ENCODE data around the gene USH2A. TPM values are rescaled to one million over a fixed set of nuclear protein-coding genes. Genes with fewer than 3 reads are reported as not detected.

Gene USH2A
- total RNA-seq, 3 donors from 2014 or later = 0.03 to 0.17 TPM; not detected in 1

DNA sequence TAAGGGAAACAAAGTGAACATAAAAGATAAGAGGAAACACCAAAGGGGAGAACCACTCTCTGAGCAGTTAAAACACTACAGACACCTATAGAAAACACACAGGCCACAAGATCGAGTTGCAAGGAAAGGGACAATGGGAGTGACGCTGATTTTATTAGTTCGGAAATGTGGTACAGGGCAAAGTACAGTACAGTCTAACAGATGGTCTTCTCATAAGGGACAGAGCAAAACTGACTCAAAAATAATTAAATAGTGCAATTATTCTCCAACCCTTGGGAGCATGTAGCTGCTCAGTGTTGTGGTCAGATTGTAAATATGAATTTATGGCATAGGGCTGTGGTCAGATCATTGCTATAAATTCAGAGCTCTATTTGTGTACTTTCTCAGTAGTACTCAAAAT is 352.0 kb downstream of the USH2A start:
- intact Hi-C loops (cut with DNase I, micrococcal nuclease) = no loop called here
- Histone ChIP-seq H3K36me3 (ENCODE audit: low read depth) (no peaks in the 10 kb centered on the region), H3K4me3 (no peak overlapping the region), H3K4me1 (ENCODE audit: low read depth) (no peaks in the 10 kb centered on the region), H3K9me3 (no peaks in the 10 kb centered on the region)
- peak; percentile 67 for ATAC-seq
- TF ChIP-seq, protein P1, sequence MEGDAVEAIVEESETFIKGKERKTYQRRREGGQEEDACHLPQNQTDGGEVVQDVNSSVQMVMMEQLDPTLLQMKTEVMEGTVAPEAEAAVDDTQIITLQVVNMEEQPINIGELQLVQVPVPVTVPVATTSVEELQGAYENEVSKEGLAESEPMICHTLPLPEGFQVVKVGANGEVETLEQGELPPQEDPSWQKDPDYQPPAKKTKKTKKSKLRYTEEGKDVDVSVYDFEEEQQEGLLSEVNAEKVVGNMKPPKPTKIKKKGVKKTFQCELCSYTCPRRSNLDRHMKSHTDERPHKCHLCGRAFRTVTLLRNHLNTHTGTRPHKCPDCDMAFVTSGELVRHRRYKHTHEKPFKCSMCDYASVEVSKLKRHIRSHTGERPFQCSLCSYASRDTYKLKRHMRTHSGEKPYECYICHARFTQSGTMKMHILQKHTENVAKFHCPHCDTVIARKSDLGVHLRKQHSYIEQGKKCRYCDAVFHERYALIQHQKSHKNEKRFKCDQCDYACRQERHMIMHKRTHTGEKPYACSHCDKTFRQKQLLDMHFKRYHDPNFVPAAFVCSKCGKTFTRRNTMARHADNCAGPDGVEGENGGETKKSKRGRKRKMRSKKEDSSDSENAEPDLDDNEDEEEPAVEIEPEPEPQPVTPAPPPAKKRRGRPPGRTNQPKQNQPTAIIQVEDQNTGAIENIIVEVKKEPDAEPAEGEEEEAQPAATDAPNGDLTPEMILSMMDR (IDR thresholded peaks at IDR 0.05) = no peak
- DNase-seq = no peak

DNA sequence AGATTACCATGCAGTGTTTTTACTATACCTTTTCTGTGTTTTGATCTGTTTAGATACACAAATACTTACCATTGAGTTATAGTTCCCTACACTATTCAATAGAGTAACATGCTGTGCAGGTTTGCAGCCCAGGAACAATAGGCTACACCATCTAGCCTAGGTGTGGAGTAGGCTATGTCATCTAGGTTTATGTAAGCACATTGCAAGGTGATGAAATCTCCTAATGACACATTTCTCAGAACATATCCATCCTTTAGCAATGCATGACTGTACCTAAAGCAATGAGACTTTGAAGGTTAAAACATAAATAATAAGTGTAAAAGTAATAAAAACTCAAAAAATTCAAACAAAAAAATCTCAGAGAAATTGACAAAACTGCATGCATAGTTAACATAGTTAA is 358.6 kb downstream of the USH2A start:
- intact Hi-C loops (cut with DNase I, micrococcal nuclease) = no loop called here
- H3K9me3 ChIP-seq = no peaks in the 10 kb centered on the region
- H3K4me1 ChIP-seq (ENCODE audit: low read depth) = no peaks in the 10 kb centered on the region
- TF ChIP-seq, protein P1 (IDR thresholded peaks at IDR 0.05) = no peak
- no peaks in the 10 kb centered on the region for H3K36me3 ChIP-seq (ENCODE audit: low read depth)
- no peak for ATAC-seq
- H3K4me3 ChIP-seq = no peak overlapping the region
- DNase-seq = no peak

DNA sequence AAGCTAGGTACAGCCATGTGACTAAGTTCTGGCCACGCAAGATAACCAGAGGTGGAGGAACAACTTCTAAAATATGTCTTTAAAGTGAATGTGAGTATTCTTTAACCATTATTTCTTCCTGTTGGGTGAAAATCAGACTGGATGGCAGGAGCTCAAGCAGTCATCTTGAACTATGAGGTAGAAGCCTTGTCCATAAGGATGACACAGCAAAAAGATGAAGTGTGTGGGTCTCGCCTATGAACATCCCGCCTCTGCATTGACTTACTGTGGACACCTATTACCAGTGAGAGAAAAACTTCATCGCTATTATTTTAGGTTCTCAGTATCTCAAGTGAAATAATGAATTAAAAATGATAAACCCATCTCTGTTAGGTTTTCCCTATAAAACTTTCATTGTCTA is 365.3 kb downstream of the USH2A start:
- Histone ChIP-seq H3K9me3 (no peaks in the 10 kb centered on the region), H3K4me1 (ENCODE audit: low read depth) (no peaks in the 10 kb centered on the region), H3K4me3 (no peak overlapping the region), H3K36me3 (ENCODE audit: low read depth) (no peaks in the 10 kb centered on the region)
- no peak for DNase-seq
- ATAC-seq = no peak
- intact Hi-C loops (cut with DNase I, micrococcal nuclease) = no loop called here
- TF ChIP-seq, protein P1 (IDR thresholded peaks at IDR 0.05) = no peak

DNA sequence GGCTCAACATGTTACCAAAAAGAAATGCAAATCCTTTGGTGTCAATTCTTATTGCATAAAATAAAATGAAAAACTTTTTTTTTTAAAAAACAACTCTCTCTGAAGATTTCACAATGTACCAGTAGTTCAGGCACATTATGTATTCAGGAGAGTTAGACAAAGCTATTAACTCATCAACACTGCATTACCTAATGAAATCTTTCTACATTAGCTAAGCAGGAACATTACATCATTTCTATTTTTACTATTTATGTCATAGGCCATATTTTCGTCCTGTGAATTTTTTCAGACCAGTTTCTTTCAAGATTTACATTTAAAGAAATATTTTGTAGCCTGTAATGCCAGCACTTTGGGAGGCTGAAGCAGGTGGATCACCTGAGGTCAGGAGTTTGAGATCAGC is 366.2 kb downstream of the USH2A start:
- TF ChIP-seq, protein P1 (IDR thresholded peaks at IDR 0.05) = no peak
- Histone ChIP-seq H3K4me3 (no peak overlapping the region), H3K36me3 (ENCODE audit: low read depth) (no peaks in the 10 kb centered on the region), H3K4me1 (ENCODE audit: low read depth) (no peaks in the 10 kb centered on the region), H3K9me3 (no peaks in the 10 kb centered on the region)
- intact Hi-C loops (cut with DNase I, micrococcal nuclease) = no loop called here
- ATAC-seq = no peak
- no peak for DNase-seq

DNA sequence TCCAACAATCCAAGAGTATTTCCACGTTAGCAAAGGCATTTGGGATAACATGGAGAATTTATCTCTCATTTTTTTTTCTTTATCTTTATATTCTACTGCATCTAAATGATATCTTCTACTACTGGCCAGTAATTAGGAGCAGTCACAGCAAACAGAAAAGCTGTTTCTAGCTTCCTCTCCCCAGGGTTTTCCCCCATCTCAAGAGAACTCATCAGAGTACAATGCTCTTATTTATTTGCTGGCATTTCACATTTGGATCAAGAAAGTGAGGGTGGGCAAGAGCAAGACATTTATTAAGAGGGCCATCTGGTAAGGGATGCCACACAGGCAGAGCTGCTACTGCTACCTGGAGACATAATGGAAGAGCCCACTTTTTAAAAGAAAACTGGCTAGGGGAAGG is 368.2 kb downstream of the USH2A start:
- Histone ChIP-seq H3K36me3 (ENCODE audit: low read depth) (no peaks in the 10 kb centered on the region), H3K4me3 (no peak overlapping the region), H3K9me3 (no peaks in the 10 kb centered on the region), H3K4me1 (ENCODE audit: low read depth) (no peaks in the 10 kb centered on the region)
- TF ChIP-seq, protein P1 (IDR thresholded peaks at IDR 0.05) = no peak
- intact Hi-C loops (cut with DNase I, micrococcal nuclease) = no loop called here
- DNase-seq (no peak), ATAC-seq (no peak)

DNA sequence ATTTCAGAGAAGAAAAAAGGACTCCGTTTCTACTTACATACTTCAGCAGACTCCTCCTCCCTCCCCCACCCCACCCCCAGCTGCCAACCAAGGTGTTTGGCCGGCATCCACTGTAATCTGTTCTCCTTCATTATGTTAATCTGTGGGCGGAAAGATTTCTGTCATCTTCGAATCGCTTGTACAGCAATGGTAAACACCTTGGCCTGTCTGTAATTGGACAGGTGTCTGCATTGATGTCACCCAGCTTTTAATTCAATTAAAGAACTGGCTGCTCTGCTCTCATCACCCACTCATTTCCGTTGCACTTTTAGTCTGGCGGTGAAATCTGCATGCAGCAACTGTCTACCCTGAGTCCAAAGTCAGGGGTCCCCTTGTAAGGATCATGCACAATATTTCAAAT is 368.6 kb downstream of the USH2A start:
- DNase-seq (no peak), ATAC-seq (no peak)
- TF ChIP-seq, protein P1 (IDR thresholded peaks at IDR 0.05) = no peak
- intact Hi-C loops (cut with DNase I, micrococcal nuclease) = no loop called here
- Histone ChIP-seq H3K4me1 (ENCODE audit: low read depth) (no peaks in the 10 kb centered on the region), H3K4me3 (no peak overlapping the region), H3K9me3 (no peaks in the 10 kb centered on the region), H3K36me3 (ENCODE audit: low read depth) (no peaks in the 10 kb centered on the region)
